NB4 (cell line): ENCODE results near the gene LCE1C.
A peak's percentile ranks its signal among the peaks of the same experiment; 100 is the strongest.

Experiments used
- CTCF ChIP-seq: IDR thresholded peaks from one replicate; pipeline ENCODE4 v1.5.1; 2012; ENCODE audit warnings: low read depth, low read length
- POLR2A ChIP-seq: IDR thresholded peaks from 2 replicates; pipeline ENCODE4 v1.6.1; 2011; ENCODE audit warnings: mild to moderate bottlenecking; ENCODE audit not compliant: insufficient read length; ENCODE audit errors: extremely low read depth

GRCh38 chr1:152777510-152778137 is 28.8 kb downstream of the LCE1C start:
- TF ChIP-seq POLR2A = no peak
- peak; percentile 71 for TF ChIP-seq CTCF
